ENCODE results near the gene SFXN3. TPM values are rescaled to one million over a fixed set of nuclear protein-coding genes. Genes with fewer than 3 reads are reported as not detected.

Gene SFXN3
- total RNA-seq (2021): 2.5 to 5.6 TPM (median 3.2 TPM) in 3 replicates
- Bru-seq, nascent RNA: percentile 28 among the genes with signal in this experiment
- long read RNA-seq, experiment 1, partial matches to known transcripts: 5 of 9 reads
- long read RNA-seq, experiment 1, other reads (novel, unspliced or antisense): 2 of 9 reads
- long read RNA-seq, experiment 2, partial matches to known transcripts: 3 of 4 reads
- long read RNA-seq, experiment 2, other reads (novel, unspliced or antisense): 1 of 4 reads
- long read RNA-seq, experiment 3: 0 reads

- H3K36me3 Mint-ChIP-seq: no peaks in the 10 kb centered on the region
Measured at GRCh38 chr10:101031128-101031795, at the start of gene SFXN3, which contains the start of gene PDZD7. SFXN3 (plus strand) TSS chr10:101031234; CDS start chr10:101034695, 3,461 bp downstream. PDZD7 (minus strand) TSS chr10:101031129; CDS start chr10:101030219, 910 bp downstream.

GRCh38 chr10:100982916-100983830, 47.9 kb upstream of the SFXN3 start:
- ATAC-seq: no peak
- POLR2A ChIA-PET: no interaction called here
- TF ChIP-seq ARID4B (CRISPR knock-in tag; IDR thresholded peaks at IDR 0.05; ENCODE audit: borderline replicate concordance) (no peak), CDX4 (CRISPR knock-in tag; IDR thresholded peaks at IDR 0.05; ENCODE audit: borderline replicate concordance) (no peak), JUN (CRISPR knock-in tag; IDR thresholded peaks at IDR 0.05) (no peak), MYBL2 (CRISPR knock-in tag; IDR thresholded peaks at IDR 0.05) (no peak), SMAD3 (CRISPR knock-in tag; IDR thresholded peaks at IDR 0.05; ENCODE audit: borderline replicate concordance) (no peak)
- TF ChIP-seq, protein P1, sequence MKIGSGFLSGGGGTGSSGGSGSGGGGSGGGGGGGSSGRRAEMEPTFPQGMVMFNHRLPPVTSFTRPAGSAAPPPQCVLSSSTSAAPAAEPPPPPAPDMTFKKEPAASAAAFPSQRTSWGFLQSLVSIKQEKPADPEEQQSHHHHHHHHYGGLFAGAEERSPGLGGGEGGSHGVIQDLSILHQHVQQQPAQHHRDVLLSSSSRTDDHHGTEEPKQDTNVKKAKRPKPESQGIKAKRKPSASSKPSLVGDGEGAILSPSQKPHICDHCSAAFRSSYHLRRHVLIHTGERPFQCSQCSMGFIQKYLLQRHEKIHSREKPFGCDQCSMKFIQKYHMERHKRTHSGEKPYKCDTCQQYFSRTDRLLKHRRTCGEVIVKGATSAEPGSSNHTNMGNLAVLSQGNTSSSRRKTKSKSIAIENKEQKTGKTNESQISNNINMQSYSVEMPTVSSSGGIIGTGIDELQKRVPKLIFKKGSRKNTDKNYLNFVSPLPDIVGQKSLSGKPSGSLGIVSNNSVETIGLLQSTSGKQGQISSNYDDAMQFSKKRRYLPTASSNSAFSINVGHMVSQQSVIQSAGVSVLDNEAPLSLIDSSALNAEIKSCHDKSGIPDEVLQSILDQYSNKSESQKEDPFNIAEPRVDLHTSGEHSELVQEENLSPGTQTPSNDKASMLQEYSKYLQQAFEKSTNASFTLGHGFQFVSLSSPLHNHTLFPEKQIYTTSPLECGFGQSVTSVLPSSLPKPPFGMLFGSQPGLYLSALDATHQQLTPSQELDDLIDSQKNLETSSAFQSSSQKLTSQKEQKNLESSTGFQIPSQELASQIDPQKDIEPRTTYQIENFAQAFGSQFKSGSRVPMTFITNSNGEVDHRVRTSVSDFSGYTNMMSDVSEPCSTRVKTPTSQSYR (CRISPR knock-in tag; IDR thresholded peaks at IDR 0.05): no peak
- Mint-ChIP-seq H3K4me3 (no peak overlapping the region), H3K27me3 (ENCODE audit: low read depth) (no peaks in the 10 kb centered on the region), H3K4me1 (peaks cover 13% of the 10 kb centered on the region), H3K9me3 (no peaks in the 10 kb centered on the region), H3K36me3 (0 out of 2 replicates have a peak, but pooled peaks cover 7% of the 10 kb centered on the region), H3K27ac (no peak overlapping the region)
- no peak for DNase-seq (ENCODE audit: low spot score)
- CTCF ChIA-PET: interaction anchor here (1.1 kb wide), 1 partner anchor 14 kb away, joined by 7 read pairs; no protein-coding TSS in a partner anchor

More at GRCh38 chr10:101031128-101031795, at the start of gene SFXN3, which contains the start of gene PDZD7:
- peaks cover 36% of the 10 kb centered on the region for H3K4me1 Mint-ChIP-seq
- ChIA-PET CTCF (interaction anchor here (0.6 to 6.9 kb wide), 30 partner anchors 9 to 469 kb away, joined by 3 to 219 read pairs (median 4); partner anchors contain the start of genes KAZALD1, LZTS2, MRPL43 and SEMA4G), POLR2A (interaction anchor here (0.7 to 1.9 kb wide), 4 partner anchors 12 to 35 kb away, joined by 3 to 10 read pairs (median 4); no protein-coding TSS in a partner anchor)
- H3K27me3 Mint-ChIP-seq (ENCODE audit: low read depth): peaks cover 55% of the 10 kb centered on the region
- TF ChIP-seq ETV6 (CRISPR knock-in tag; IDR thresholded peaks at IDR 0.05) (peak; percentile 16; the same call in 1 of the 2 replicates), ZNF263 (CRISPR knock-in tag; IDR thresholded peaks at IDR 0.05; ENCODE audit: low read depth) (no peak), NFYB (CRISPR knock-in tag; conservative IDR thresholded peaks at IDR 0.05; ENCODE audit: low read depth) (peak; percentile 99), SP1 (CRISPR knock-in tag; conservative IDR thresholded peaks at IDR 0.05) (peak; percentile 73)
- no peaks in the 10 kb centered on the region for H3K9me3 Mint-ChIP-seq
- peak within 1 kb of the TSS; percentile 75 for H3K4me3 Mint-ChIP-seq
- ATAC-seq (peak; percentile 88), DNase-seq (ENCODE audit: low spot score) (peak; percentile 97)
- no peak within 1 kb of the TSS for H3K27ac Mint-ChIP-seq

All from WTC11 (cell line).